ENCODE results near the gene PANK4.

DNA sequence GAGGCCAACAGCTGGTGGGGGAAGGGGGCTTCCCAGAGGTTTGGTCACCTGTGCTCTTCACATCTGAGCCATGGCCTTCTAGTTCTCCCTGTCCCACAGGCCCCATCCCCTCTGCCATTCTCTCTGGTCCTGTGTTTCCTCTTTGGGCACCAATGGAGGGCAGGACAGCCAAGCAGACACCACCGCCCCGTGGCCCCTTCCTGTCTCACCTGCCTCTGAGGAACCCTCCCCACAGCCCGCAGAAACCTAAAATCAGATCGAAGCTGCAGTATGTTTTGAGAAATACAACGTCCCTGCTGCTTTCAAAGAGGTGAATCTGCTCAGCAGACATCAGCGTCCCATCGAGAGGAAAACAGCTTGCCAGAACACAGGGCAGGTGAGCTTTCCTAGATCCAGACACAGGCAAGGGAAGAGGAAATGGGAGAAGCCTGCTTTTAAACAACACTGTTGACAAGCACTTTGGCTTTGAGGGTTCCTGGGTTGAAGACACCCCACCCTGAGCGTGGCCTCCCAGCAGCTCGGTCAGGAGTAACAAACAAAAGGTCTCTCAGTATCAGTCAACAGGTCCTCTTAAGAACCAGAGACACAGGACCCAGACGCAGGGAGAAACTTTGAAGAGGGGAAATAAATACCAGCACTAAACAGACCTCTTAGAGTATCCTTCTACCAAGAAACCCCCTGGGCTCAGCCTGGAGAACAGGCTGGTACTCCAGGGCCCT is 2.3 kb downstream of the PANK4 start:
- no peak for TF ChIP-seq CTCF (IDR thresholded peaks at IDR 0.05; ENCODE audit: insufficient read depth, low read length, poor library complexity, severe bottlenecking)
- TF ChIP-seq EZH2phosphoT487 (conservative IDR thresholded peaks at IDR 0.05; ENCODE audit: low read length), result no peak
